ENCODE results near the gene NT5C3B.

DNA sequence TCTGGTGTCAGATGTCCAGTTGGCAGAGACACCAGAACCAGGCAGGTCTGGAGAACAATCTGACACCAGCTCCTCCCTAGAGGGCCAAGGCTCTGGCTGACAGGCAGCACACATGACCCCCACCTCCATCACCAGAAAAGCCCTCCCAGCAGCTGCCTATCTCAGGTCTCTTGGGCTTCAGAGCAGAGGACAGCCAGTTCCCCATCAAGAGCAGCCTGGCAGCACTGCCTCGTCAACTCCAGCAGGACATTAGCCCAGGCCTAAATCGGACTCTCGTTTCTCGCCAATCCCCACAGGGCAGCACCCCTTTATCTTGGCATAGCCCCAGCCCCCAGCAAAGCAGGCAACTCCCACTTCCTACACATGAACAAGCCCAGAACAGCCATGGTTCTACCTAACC lies 53.9 kb downstream of the NT5C3B start:
- TF ChIP-seq, protein P1, sequence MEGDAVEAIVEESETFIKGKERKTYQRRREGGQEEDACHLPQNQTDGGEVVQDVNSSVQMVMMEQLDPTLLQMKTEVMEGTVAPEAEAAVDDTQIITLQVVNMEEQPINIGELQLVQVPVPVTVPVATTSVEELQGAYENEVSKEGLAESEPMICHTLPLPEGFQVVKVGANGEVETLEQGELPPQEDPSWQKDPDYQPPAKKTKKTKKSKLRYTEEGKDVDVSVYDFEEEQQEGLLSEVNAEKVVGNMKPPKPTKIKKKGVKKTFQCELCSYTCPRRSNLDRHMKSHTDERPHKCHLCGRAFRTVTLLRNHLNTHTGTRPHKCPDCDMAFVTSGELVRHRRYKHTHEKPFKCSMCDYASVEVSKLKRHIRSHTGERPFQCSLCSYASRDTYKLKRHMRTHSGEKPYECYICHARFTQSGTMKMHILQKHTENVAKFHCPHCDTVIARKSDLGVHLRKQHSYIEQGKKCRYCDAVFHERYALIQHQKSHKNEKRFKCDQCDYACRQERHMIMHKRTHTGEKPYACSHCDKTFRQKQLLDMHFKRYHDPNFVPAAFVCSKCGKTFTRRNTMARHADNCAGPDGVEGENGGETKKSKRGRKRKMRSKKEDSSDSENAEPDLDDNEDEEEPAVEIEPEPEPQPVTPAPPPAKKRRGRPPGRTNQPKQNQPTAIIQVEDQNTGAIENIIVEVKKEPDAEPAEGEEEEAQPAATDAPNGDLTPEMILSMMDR (optimal IDR thresholded peaks at IDR 0.05 in 1 of 3, IDR thresholded peaks at IDR 0.05 in 1 of 3, conservative IDR thresholded peaks at IDR 0.05 in 1 of 3; ENCODE audit: extremely low read depth in 1 of 3, insufficient read depth in 2 of 3, low read length in 3 of 3) = no peak
- TF ChIP-seq EZH2 (IDR thresholded peaks at IDR 0.05; ENCODE audit: low read length) = no peak
